ENCODE data around the gene CLRN1. TPM values are rescaled to one million over a fixed set of nuclear protein-coding genes. Genes with fewer than 3 reads are reported as not detected.

CLRN1 gene
- total and polyA plus RNA-seq, 12 donors, result 1.0 to 27.8 (median 10.5) TPM

DNA sequence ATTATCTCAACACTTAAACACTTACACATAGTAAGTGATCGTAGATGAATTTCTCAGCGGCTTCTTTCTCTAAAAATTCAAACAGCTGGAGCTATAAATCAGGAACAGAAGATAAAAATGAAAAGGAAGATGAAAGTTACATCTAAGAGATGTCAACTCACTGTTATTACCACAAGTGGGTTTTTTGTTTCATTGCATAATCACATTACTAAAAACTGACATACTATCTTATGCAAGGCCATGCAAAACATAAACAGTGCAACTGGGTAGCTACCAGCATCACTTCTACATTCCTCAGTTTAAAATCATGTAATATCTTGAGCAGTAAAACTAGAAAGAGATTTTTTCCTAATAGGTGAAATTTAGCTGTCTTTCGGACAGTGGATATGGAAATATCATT, 82.2 kb downstream of the CLRN1 start:
- intact Hi-C loops (cut with DNase I), result no loop called here
- Histone ChIP-seq H3K36me3 (replicated peaks in 1 of 2) (no peaks in the 10 kb centered on the region), H3K4me3 (no peak overlapping the region), H3K9me3 (replicated peaks in 1 of 3) (no peaks in the 10 kb centered on the region), H3K27ac (no peak overlapping the region), H3K4me1 (replicated peaks in 1 of 2) (no peaks in the 10 kb centered on the region), H3K27me3 (no peaks in the 10 kb centered on the region)
- no peak for DNase-seq
- 63 to 78% (median 70%) methylated on average over 3 of the region's 3 CpGs for WGBS, 4 donors
- TF ChIP-seq POLR2A (IDR thresholded peaks at IDR 0.05) (no peak), CTCF (IDR thresholded peaks at IDR 0.05) (no peak)

GRCh38 chr3:150889106-150889505, 83.4 kb downstream of the CLRN1 start:
- intact Hi-C loops (cut with DNase I), result no loop called here
- Histone ChIP-seq H3K36me3 (replicated peaks in 1 of 2) (no peaks in the 10 kb centered on the region), H3K27me3 (no peaks in the 10 kb centered on the region), H3K4me1 (replicated peaks in 1 of 2) (no peaks in the 10 kb centered on the region), H3K27ac (no peak overlapping the region), H3K4me3 (no peak overlapping the region), H3K9me3 (replicated peaks in 1 of 3) (no peaks in the 10 kb centered on the region)
- WGBS, 4 donors, result 79 to 90% (median 84%) methylated on average over 6 of the region's 6 CpGs
- TF ChIP-seq CTCF (IDR thresholded peaks at IDR 0.05), result no peak
- no peak for DNase-seq

GRCh38 chr3:150887031-150887430, 85.5 kb downstream of the CLRN1 start:
- WGBS, 4 donors, result 64 to 81% (median 74%) methylated on average over 2 of the region's 2 CpGs
- Histone ChIP-seq H3K27ac (no peak overlapping the region), H3K9me3 (replicated peaks in 1 of 3) (no peaks in the 10 kb centered on the region), H3K27me3 (no peaks in the 10 kb centered on the region), H3K36me3 (replicated peaks in 1 of 2) (no peaks in the 10 kb centered on the region), H3K4me3 (no peak overlapping the region), H3K4me1 (replicated peaks in 1 of 2) (no peaks in the 10 kb centered on the region)
- no peak for DNase-seq
- intact Hi-C loops (cut with DNase I), result no loop called here
- TF ChIP-seq CTCF (IDR thresholded peaks at IDR 0.05) (no peak), POLR2A (IDR thresholded peaks at IDR 0.05) (no peak)

DNA sequence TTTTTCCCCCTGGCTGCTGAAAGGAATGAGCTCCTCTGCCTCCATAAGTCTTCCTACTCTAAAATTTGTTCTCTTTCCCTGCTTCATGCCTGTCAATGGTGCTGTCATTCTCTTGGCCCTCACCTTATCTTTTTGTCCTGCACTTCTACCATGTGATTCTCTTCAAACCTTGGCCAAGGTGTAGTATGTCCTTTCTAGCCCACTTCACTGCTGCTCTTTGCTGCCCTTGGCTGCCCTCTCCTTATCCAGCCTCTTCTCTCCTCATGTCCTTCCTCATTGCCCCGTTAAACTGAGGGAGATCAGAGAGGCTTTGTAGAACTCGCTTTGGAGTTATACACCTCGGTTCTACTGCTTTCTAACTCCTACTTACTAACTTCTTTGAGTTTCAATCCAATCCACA, 87.0 kb downstream of the CLRN1 start:
- no peak for DNase-seq
- Histone ChIP-seq H3K4me1 (replicated peaks in 1 of 2) (no peaks in the 10 kb centered on the region), H3K9me3 (replicated peaks in 1 of 3) (no peaks in the 10 kb centered on the region), H3K27ac (no peak overlapping the region), H3K27me3 (no peaks in the 10 kb centered on the region), H3K36me3 (replicated peaks in 1 of 2) (no peaks in the 10 kb centered on the region), H3K4me3 (no peak overlapping the region)
- WGBS, 4 donors, result 60 to 79% (median 65%) methylated on average over 3 of the region's 3 CpGs
- TF ChIP-seq POLR2A (IDR thresholded peaks at IDR 0.05) (no peak), CTCF (IDR thresholded peaks at IDR 0.05) (no peak)
- intact Hi-C loops (cut with DNase I), result no loop called here

All from adrenal gland (tissue), 12 donors.